Endothelial cell of umbilical vein (primary cell): ENCODE results near the gene ZNF454. TPM values are rescaled to one million over a fixed set of nuclear protein-coding genes. Genes with fewer than 3 reads are reported as not detected.

ENCODE experiments used
- BruUV-seq: library from RNA; stranded (reverse); fragments of 400-500 nt; replicated peaks from 2 replicates; lab custom pipeline; 2021; lab: Mats Ljungman, UMichigan
- CTCF ChIA-PET: fragments of 300-600, 350-600 bp; sonication (Branson Sonifier 250); formaldehyde crosslinking; loops from one replicate; lab custom pipeline; 2021; ENCODE audit warnings: antibody characterized with exemption, inconsistent platforms; lab: Charles Lee
- POLR2A ChIA-PET: fragments of 300-600, 350-600 bp; sonication (Branson Sonifier 250); formaldehyde crosslinking; loops from one replicate; lab custom pipeline; 2021; ENCODE audit warnings: antibody characterized with exemption, inconsistent platforms; lab: Charles Lee
- DNase-seq: peaks from one replicate; pipeline ENCODE4 v3.0.0-alpha.2; 2011; ENCODE audit warnings: low read depth, low spot score
- FAIRE-seq: peaks from 2 replicates; lab custom pipeline; 2011; peaks lifted over from hg19 to GRCh38; lab: Jason Lieb, UNC
- H2AFZ ChIP-seq: 2 replicates; pipeline ENCODE4 v1.6.0; 2012; ENCODE audit warnings: low read depth, low read length, control low read depth, inconsistent platforms
- H3K27ac ChIP-seq: 2 replicates; pipeline ENCODE4 v1.5.1; 2011; ENCODE audit warnings: low read depth, mild to moderate bottlenecking, control low read depth, low read length, moderate library complexity; ENCODE audit not compliant: insufficient read depth
- H3K27me3 ChIP-seq, 2 experiments: 2 replicates each; pipeline versions ENCODE4 v1.6.0 to v1.6.1; 2011; ENCODE audit warnings: low read length in 2 of 2, mixed read lengths in 1 of 2; ENCODE audit not compliant: control insufficient read depth in 2 of 2, insufficient read depth in 2 of 2
- H3K36me3 ChIP-seq, 2 experiments: 2 replicates in 1 of 2; 3 replicates in 1 of 2; pipeline ENCODE4 v1.5.1; 2011; ENCODE audit warnings: low read length in 2 of 2, mild to moderate bottlenecking in 1 of 2, moderate library complexity in 1 of 2; ENCODE audit not compliant: control insufficient read depth in 2 of 2, insufficient read depth in 2 of 2; ENCODE audit errors: extremely low read depth in 1 of 2
- H3K4me1 ChIP-seq: 3 replicates; pipeline ENCODE4 v1.5.1; 2011; ENCODE audit warnings: mild to moderate bottlenecking, low read length; ENCODE audit not compliant: control insufficient read depth, insufficient read depth; ENCODE audit errors: extremely low read depth
- H3K4me2 ChIP-seq: 2 replicates; pipeline ENCODE4 v1.6.1; 2011; ENCODE audit warnings: low read length, control low read depth, mixed read lengths; ENCODE audit not compliant: insufficient read depth
- H3K4me3 ChIP-seq, 3 experiments: fragments of 200-600 bp in 1 of 3; sonication (generic), shearing (Covaris generic) in 1 of 3; replicated peaks in 1 of 3; 2 replicates each; pipeline ENCODE4 v1.5.1; 2011 to 2016; ENCODE audit warnings: control low read depth in 3 of 3, low read length in 3 of 3, mild to moderate bottlenecking in 2 of 3, inconsistent platforms in 1 of 3, low read depth in 1 of 3, moderate library complexity in 1 of 3; ENCODE audit not compliant: insufficient read depth in 1 of 3
- H3K79me2 ChIP-seq: 2 replicates; pipeline ENCODE4 v1.6.0; 2012; ENCODE audit warnings: low read length, inconsistent platforms; ENCODE audit not compliant: control insufficient read depth, insufficient read depth
- H3K9ac ChIP-seq: replicated peaks from 2 replicates; pipeline ENCODE3; 2011; ENCODE audit warnings: low read length, control low read depth; ENCODE audit not compliant: insufficient read depth; ENCODE audit errors: extremely low read depth
- H3K9me1 ChIP-seq: replicated peaks from 3 replicates; pipeline ENCODE4 v1.6.0; 2011; ENCODE audit warnings: mild to moderate bottlenecking, low read length; ENCODE audit not compliant: control insufficient read depth, insufficient read depth; ENCODE audit errors: extremely low read depth
- H3K9me3 ChIP-seq: replicated peaks from 2 replicates; pipeline ENCODE4 v1.5.1; 2012; ENCODE audit warnings: low read length, inconsistent platforms; ENCODE audit not compliant: control insufficient read depth, insufficient read depth
- H4K20me1 ChIP-seq: replicated peaks from 2 replicates; pipeline ENCODE3; 2011; ENCODE audit warnings: mild to moderate bottlenecking, low read length; ENCODE audit not compliant: control insufficient read depth, insufficient read depth; ENCODE audit errors: extremely low read depth
- EZH2 ChIP-seq: IDR thresholded peaks from 2 replicates; pipeline ENCODE4 v1.6.1; 2012; ENCODE audit warnings: borderline replicate concordance, low read depth, mild to moderate bottlenecking, moderate library complexity, low read length, inconsistent platforms; ENCODE audit not compliant: severe bottlenecking
- FOS ChIP-seq: IDR thresholded peaks from 2 replicates; pipeline ENCODE4 v1.6.1; 2011; ENCODE audit warnings: mild to moderate bottlenecking, low read length, moderate library complexity, borderline replicate concordance; ENCODE audit not compliant: insufficient read depth
- GATA2 ChIP-seq: IDR thresholded peaks from 2 replicates; pipeline ENCODE4 v1.7.0; 2011; ENCODE audit warnings: low read depth, mild to moderate bottlenecking, moderate library complexity, mixed read lengths, low read length; ENCODE audit not compliant: insufficient read length, insufficient read depth
- JUN ChIP-seq: IDR thresholded peaks from 2 replicates; pipeline ENCODE4 v1.6.1; 2011; ENCODE audit warnings: borderline replicate concordance, low read depth; ENCODE audit not compliant: insufficient read length, insufficient read depth
- MYC ChIP-seq: IDR thresholded peaks from one replicate; pipeline ENCODE4 v1.6.1; 2011; ENCODE audit warnings: mild to moderate bottlenecking, low read depth, low read length
- POLR2A ChIP-seq: IDR thresholded peaks from 2 replicates; pipeline ENCODE4 v1.6.1; 2012; ENCODE audit warnings: low read depth, mild to moderate bottlenecking, control low read depth, low read length
- POLR2AphosphoS5 ChIP-seq: IDR thresholded peaks from 2 replicates; pipeline ENCODE4 v1.6.1; 2012; ENCODE audit warnings: low read depth, mild to moderate bottlenecking, control low read depth, low read length, moderate library complexity; ENCODE audit not compliant: insufficient read depth
- dilution Hi-C: fragments of 300-500 bp; cut with MboI; formaldehyde crosslinking; loops from one replicate; pipeline ENCODE4 v1.15.0; 2019; ENCODE audit warnings: low sequenced_read_pairs; ENCODE audit not compliant: extremely low pct_ligation_motif_present
- intact Hi-C: fragments of 100-400 bp; cut with micrococcal nuclease; formaldehyde crosslinking; loops from one replicate; pipeline ENCODE4 v1.10.0; 2022
- polyA plus RNA-seq, 4 experiments: library from polyadenylated mRNA; depleted of rRNA in 3 of 4; stranded (reverse) in 3 of 4; unstranded in 1 of 4; fragments of >200 nt; gene quantifications; 2 replicates each; pipeline versions ENCODE4 v1.2.1 to v1.2.3, GENCODE V29; 2011 to 2012; ENCODE audit warnings: missing spikeins in 1 of 4
- total RNA-seq: library from RNA; stranded (reverse); gene quantifications from 2 replicates; pipeline ENCODE4 v1.2.3, GENCODE V29; 2021
- TF ChIP-seq, protein P1 (sequence below), 2 donors: IDR thresholded peaks; 1 replicate in 1 of 2; 2 replicates in 1 of 2; pipeline ENCODE4 v1.5.1; 2011; ENCODE audit warnings: low read length in 2 of 2, mild to moderate bottlenecking in 2 of 2, moderate library complexity in 2 of 2, control low read depth in 1 of 2, inconsistent platforms in 1 of 2, low read depth in 1 of 2; ENCODE audit not compliant: insufficient read depth in 1 of 2; ENCODE audit errors: extremely low read depth in 1 of 2
- TF ChIP-seq, protein P2 (sequence below): IDR thresholded peaks from 2 replicates; pipeline ENCODE4 v1.6.1; 2011; ENCODE audit not compliant: insufficient read depth, insufficient read length

The ZNF454 gene
- total and polyA plus RNA-seq, 2 donors (not counting 3 experiments of a cell fraction or from before 2014, with no cell fraction given) = 0.14 to 0.55 TPM

DNA sequence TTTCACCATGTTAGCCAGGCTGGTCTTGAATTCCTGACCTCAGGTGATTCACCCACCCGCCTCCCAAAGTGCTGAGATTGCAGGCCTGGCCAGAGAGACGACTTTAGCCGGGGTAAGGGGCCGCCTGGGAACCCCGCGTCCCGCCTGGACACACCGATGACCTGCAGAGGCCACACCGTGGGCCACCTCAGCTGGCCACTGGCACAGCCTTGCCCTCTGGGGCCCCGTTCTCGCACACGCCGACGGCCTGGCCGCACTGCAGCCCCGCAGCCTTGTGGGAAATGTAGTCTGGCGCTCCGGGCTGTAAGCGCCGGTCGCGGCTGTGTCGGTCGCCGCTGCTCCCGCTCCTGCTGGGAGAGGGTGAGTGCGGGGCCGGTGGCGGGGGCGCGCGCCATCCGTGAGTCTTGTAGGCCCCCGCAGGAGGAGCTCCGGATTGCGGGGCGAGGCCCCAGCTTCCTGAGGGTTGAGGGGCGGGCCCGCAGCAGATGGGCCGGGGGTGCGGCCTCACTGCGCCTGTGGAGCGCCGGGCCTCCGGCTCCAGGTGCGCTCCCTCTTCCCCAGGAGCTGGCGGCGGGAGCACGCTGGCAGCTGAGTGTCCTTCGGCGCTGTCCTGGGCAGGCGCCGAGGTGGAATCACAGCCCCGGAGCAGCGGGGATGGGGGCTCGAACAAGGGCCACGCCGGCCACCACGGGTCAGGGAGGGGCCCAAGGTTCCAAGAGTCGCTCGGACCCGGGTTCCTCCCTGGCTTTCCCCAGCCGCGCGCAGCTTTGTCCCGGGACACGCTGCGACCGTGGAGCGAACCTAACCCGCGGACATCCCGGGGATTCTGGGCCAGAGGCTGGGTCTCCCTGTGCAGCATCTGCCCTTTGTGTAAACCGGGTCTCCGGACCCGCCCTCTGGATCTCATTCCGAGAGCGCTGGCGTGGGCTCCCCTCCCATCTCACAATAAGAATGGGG lies 45.1 kb upstream of the ZNF454 start, which contains the start of gene ZFP2:
ZFP2 (plus strand) TSS at position 299 of the 957 bp plus-strand sequence. CDS start 35,401 bp downstream, outside the sequence.
- Histone ChIP-seq H3K27me3 (no peaks in the 10 kb centered on the region), H3K9me3 (no peaks in the 10 kb centered on the region), H3K9ac (no peak within 1 kb of the TSS), H3K79me2 (no peaks in the 10 kb centered on the region), H3K27ac (no peak within 1 kb of the TSS), H2AFZ (peak within 1 kb of the TSS; percentile 91), H4K20me1 (no peaks in the 10 kb centered on the region), H3K4me2 (peak within 1 kb of the TSS; percentile 31), H3K4me3 (peak within 1 kb of the TSS; percentile 41 to 59 (median 54)), H3K4me1 (no peaks in the 10 kb centered on the region), H3K9me1 (no peaks in the 10 kb centered on the region), H3K36me3 (no peaks in the 10 kb centered on the region)
- ChIA-PET POLR2A (no interaction called here), CTCF (no interaction called here)
- FAIRE-seq (peak; percentile 26), DNase-seq (peak; percentile 58)
- dilution Hi-C loops (no loop called here), intact Hi-C loops (loop anchor here (1.0 to 5.0 kb wide), 3 partner anchors 39 to 166 kb away; partner anchors contain the start of genes ZNF354A, ZNF354B and ZNF354C)
- TF ChIP-seq, protein P1, sequence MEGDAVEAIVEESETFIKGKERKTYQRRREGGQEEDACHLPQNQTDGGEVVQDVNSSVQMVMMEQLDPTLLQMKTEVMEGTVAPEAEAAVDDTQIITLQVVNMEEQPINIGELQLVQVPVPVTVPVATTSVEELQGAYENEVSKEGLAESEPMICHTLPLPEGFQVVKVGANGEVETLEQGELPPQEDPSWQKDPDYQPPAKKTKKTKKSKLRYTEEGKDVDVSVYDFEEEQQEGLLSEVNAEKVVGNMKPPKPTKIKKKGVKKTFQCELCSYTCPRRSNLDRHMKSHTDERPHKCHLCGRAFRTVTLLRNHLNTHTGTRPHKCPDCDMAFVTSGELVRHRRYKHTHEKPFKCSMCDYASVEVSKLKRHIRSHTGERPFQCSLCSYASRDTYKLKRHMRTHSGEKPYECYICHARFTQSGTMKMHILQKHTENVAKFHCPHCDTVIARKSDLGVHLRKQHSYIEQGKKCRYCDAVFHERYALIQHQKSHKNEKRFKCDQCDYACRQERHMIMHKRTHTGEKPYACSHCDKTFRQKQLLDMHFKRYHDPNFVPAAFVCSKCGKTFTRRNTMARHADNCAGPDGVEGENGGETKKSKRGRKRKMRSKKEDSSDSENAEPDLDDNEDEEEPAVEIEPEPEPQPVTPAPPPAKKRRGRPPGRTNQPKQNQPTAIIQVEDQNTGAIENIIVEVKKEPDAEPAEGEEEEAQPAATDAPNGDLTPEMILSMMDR (IDR thresholded peaks at IDR 0.05; ENCODE audit: extremely low read depth in 1 of 2, insufficient read depth in 1 of 2, low read depth in 1 of 2, low read length in 2 of 2) = no peak
- no peak for TF ChIP-seq JUN
- TF ChIP-seq POLR2A = no peak
- TF ChIP-seq GATA2 = no peak
- TF ChIP-seq MYC = no peak
- TF ChIP-seq POLR2AphosphoS5 = no peak
- TF ChIP-seq, protein P2, sequence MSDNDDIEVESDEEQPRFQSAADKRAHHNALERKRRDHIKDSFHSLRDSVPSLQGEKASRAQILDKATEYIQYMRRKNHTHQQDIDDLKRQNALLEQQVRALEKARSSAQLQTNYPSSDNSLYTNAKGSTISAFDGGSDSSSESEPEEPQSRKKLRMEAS = no peak
- TF ChIP-seq EZH2 = no peak
- no peak for TF ChIP-seq FOS
- no TSS peak for BruUV-seq
